ENCODE data around the gene NAALADL2. TPM values are rescaled to one million over a fixed set of nuclear protein-coding genes. Genes with fewer than 3 reads are reported as not detected.

Gene NAALADL2
- total and polyA plus RNA-seq, 2 donors (not counting 3 experiments of a cell fraction or from before 2014, with no cell fraction given) = 1.1 to 4.0 TPM

- H3K36me3 ChIP-seq (ENCODE audit: control insufficient read depth in 2 of 2, extremely low read depth in 1 of 2, insufficient read depth in 2 of 2, low read length in 2 of 2) = no peaks in the 10 kb centered on the region
- dilution Hi-C loops (cut with MboI; ENCODE audit: extremely low pct_ligation_motif_present, low sequenced_read_pairs) = no loop called here
- no peaks in the 10 kb centered on the region for H3K9me1 ChIP-seq (replicated peaks; ENCODE audit: control insufficient read depth, extremely low read depth, insufficient read depth, low read length)
- H3K27me3 ChIP-seq (ENCODE audit: control insufficient read depth in 2 of 2, insufficient read depth in 2 of 2, low read length in 2 of 2) = no peaks in the 10 kb centered on the region
- no TSS peak for BruUV-seq (replicated peaks)
- H3K9ac ChIP-seq (replicated peaks; ENCODE audit: extremely low read depth, insufficient read depth, low read length) = no peak overlapping the region
- H3K4me1 ChIP-seq (ENCODE audit: control insufficient read depth, extremely low read depth, insufficient read depth, low read length) = no peaks in the 10 kb centered on the region
- FAIRE-seq = no peak
- H3K27ac ChIP-seq (ENCODE audit: insufficient read depth, low read depth, low read length) = no peak overlapping the region
- peak; percentile 7 for DNase-seq (ENCODE audit: low read depth, low spot score)
- no peak overlapping the region for H2AFZ ChIP-seq (ENCODE audit: low read depth, low read length)
- ChIA-PET CTCF (no interaction called here), POLR2A (no interaction called here)
- H3K79me2 ChIP-seq (ENCODE audit: control insufficient read depth, insufficient read depth, low read length) = no peaks in the 10 kb centered on the region
- TF ChIP-seq POLR2A (IDR thresholded peaks at IDR 0.05; ENCODE audit: low read depth, low read length) (no peak), CTCF (IDR thresholded peaks at IDR 0.05; ENCODE audit: extremely low read depth in 1 of 2, insufficient read depth in 1 of 2, low read depth in 1 of 2, low read length in 2 of 2) (no peak), JUN (IDR thresholded peaks at IDR 0.05; ENCODE audit: borderline replicate concordance, insufficient read depth, insufficient read length, low read depth) (no peak), POLR2AphosphoS5 (IDR thresholded peaks at IDR 0.05; ENCODE audit: insufficient read depth, low read depth, low read length) (no peak), GATA2 (IDR thresholded peaks at IDR 0.05; ENCODE audit: insufficient read depth, insufficient read length, low read depth, low read length) (no peak), MAX (IDR thresholded peaks at IDR 0.05; ENCODE audit: insufficient read depth, insufficient read length) (no peak)
- intact Hi-C loops (cut with micrococcal nuclease) = no loop called here
- no peaks in the 10 kb centered on the region for H4K20me1 ChIP-seq (replicated peaks; ENCODE audit: control insufficient read depth, extremely low read depth, insufficient read depth, low read length)
- no peaks in the 10 kb centered on the region for H3K9me3 ChIP-seq (replicated peaks; ENCODE audit: control insufficient read depth, insufficient read depth, low read length)
- H3K4me3 ChIP-seq (replicated peaks in 1 of 3; ENCODE audit: insufficient read depth in 1 of 3, low read depth in 1 of 3, low read length in 3 of 3) = no peak overlapping the region
- H3K4me2 ChIP-seq (ENCODE audit: insufficient read depth, low read length) = no peak overlapping the region
Observed at GRCh38 chr3:174821477-174821876, 37.7 kb upstream of the NAALADL2 start.

GRCh38 chr3:174822320-174822719 is 36.8 kb upstream of the NAALADL2 start:
- Histone ChIP-seq H3K9me3 (replicated peaks; ENCODE audit: control insufficient read depth, insufficient read depth, low read length) (no peaks in the 10 kb centered on the region), H4K20me1 (replicated peaks; ENCODE audit: control insufficient read depth, extremely low read depth, insufficient read depth, low read length) (no peaks in the 10 kb centered on the region), H3K4me2 (ENCODE audit: insufficient read depth, low read length) (no peak overlapping the region), H3K36me3 (ENCODE audit: control insufficient read depth in 2 of 2, extremely low read depth in 1 of 2, insufficient read depth in 2 of 2, low read length in 2 of 2) (no peaks in the 10 kb centered on the region), H3K79me2 (ENCODE audit: control insufficient read depth, insufficient read depth, low read length) (no peaks in the 10 kb centered on the region), H3K4me3 (replicated peaks in 1 of 3; ENCODE audit: insufficient read depth in 1 of 3, low read depth in 1 of 3, low read length in 3 of 3) (no peak overlapping the region), H3K27ac (ENCODE audit: insufficient read depth, low read depth, low read length) (no peak overlapping the region), H3K27me3 (ENCODE audit: control insufficient read depth in 2 of 2, insufficient read depth in 2 of 2, low read length in 2 of 2) (no peaks in the 10 kb centered on the region), H3K9ac (replicated peaks; ENCODE audit: extremely low read depth, insufficient read depth, low read length) (no peak overlapping the region), H2AFZ (ENCODE audit: low read depth, low read length) (no peak overlapping the region), H3K4me1 (ENCODE audit: control insufficient read depth, extremely low read depth, insufficient read depth, low read length) (no peaks in the 10 kb centered on the region), H3K9me1 (replicated peaks; ENCODE audit: control insufficient read depth, extremely low read depth, insufficient read depth, low read length) (no peaks in the 10 kb centered on the region)
- FAIRE-seq (no peak), DNase-seq (ENCODE audit: low read depth, low spot score) (no peak)
- no TSS peak for BruUV-seq (replicated peaks)
- TF ChIP-seq CTCF (IDR thresholded peaks at IDR 0.05; ENCODE audit: extremely low read depth in 1 of 2, insufficient read depth in 1 of 2, low read depth in 1 of 2, low read length in 2 of 2) (no peak), JUN (IDR thresholded peaks at IDR 0.05; ENCODE audit: borderline replicate concordance, insufficient read depth, insufficient read length, low read depth) (no peak), MYC (IDR thresholded peaks at IDR 0.05; ENCODE audit: low read depth, low read length) (no peak), EZH2 (IDR thresholded peaks at IDR 0.05; ENCODE audit: borderline replicate concordance, low read depth, low read length, severe bottlenecking) (no peak), POLR2AphosphoS5 (IDR thresholded peaks at IDR 0.05; ENCODE audit: insufficient read depth, low read depth, low read length) (no peak), MAX (IDR thresholded peaks at IDR 0.05; ENCODE audit: insufficient read depth, insufficient read length) (no peak), POLR2A (IDR thresholded peaks at IDR 0.05; ENCODE audit: low read depth, low read length) (no peak)
- CTCF ChIA-PET = no interaction called here
- dilution Hi-C loops (cut with MboI; ENCODE audit: extremely low pct_ligation_motif_present, low sequenced_read_pairs) (no loop called here), intact Hi-C loops (cut with micrococcal nuclease) (no loop called here)
- POLR2A ChIA-PET = no interaction called here

All from endothelial cell of umbilical vein (primary cell).